NB4 (cell line): ENCODE results near the gene TNS4.

ENCODE experiments used
- DNase-seq: peaks from one replicate; pipeline ENCODE4 v3.0.0; 2010; ENCODE audit warnings: low read depth
- H3K4me3 ChIP-seq: one replicate; pipeline ENCODE4 v1.5.1; 2011; ENCODE audit warnings: mild to moderate bottlenecking, low read depth, low read length, moderate library complexity
- MYC ChIP-seq: IDR thresholded peaks from 2 replicates; pipeline ENCODE4 v1.6.1; 2011; ENCODE audit warnings: low read depth, low read length
- POLR2A ChIP-seq: IDR thresholded peaks from 2 replicates; pipeline ENCODE4 v1.6.1; 2011; ENCODE audit warnings: mild to moderate bottlenecking; ENCODE audit not compliant: insufficient read length; ENCODE audit errors: extremely low read depth
- TF ChIP-seq, protein P1 (sequence below): IDR thresholded peaks from one replicate; pipeline ENCODE4 v1.5.1; 2012; ENCODE audit warnings: low read depth, low read length
- TF ChIP-seq, protein P2 (sequence below): IDR thresholded peaks from 2 replicates; pipeline ENCODE4 v1.6.1; 2011; ENCODE audit warnings: low read depth, low read length

Gene TNS4

DNA sequence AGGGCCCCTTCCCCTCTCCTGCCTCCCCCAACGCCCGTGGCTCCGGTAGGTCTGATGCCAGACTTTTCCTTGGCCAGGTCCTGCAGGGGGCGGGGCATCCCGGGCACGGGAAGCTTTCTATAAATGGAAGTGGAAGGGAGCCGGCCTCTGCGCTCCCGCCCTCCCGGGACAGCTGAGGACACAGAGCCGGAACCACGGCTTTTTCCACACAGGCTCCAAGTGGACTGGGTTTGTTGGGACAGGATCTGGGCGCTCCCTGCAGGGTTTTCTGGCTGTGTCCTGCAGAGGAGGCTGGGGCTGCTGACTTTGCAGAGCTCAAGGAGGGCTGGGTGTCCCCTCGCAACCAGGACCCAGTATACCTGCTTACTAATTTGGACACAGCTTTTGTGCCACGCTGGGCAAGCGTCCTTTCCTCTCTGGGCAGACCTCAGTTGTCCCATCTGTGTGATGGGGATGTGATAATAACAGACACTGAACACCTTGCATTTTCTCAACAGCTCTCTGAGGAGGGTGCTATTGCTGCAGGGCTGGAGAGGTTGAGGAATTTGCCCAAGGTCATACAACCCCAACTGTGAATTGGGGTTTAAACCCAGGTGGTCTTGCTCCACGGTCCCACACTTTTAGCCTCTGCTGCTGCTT lies 1.8 kb downstream of the TNS4 start:
- H3K4me3 ChIP-seq = no peak overlapping the region

DNA sequence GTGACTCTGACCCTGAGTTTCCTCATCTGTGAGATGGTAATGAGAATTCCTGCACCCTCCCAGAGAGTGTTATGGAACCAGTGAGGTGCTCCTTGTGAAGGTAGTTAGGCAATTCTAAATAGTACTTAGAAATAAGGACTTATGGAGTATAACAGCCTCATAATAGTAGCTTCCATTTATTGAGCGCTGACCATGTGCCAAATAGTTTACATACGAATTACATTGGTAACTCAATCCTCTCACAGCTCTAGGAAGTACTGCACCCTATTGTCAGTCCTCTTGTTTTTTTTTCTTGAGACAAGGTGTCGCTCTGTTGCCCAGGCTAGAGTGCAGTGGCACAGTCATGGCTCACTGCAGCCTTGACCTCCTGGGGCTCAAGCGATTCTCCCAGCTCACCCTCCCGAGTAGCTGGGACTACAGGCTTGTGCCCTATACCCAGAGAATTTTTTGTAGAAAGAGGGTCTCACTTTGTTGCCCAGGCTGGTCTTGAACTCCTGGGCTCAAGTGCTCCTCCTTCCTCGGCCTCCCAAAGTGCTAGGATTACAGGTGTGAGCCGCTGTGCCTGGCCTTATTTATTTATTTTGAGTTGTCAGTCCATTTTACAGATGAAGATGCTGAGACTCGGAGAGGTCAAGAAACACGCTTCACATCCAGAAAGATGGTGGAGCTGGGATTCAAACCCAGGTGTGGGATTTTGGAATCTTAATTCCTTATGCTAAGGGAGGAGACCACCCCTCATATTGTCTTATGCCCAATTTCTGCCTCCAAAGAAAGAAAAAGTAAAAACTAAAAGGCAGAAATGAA lies 2.9 kb downstream of the TNS4 start:
- H3K4me3 ChIP-seq = no peak overlapping the region
- no peak for DNase-seq
- TF ChIP-seq, protein P1, sequence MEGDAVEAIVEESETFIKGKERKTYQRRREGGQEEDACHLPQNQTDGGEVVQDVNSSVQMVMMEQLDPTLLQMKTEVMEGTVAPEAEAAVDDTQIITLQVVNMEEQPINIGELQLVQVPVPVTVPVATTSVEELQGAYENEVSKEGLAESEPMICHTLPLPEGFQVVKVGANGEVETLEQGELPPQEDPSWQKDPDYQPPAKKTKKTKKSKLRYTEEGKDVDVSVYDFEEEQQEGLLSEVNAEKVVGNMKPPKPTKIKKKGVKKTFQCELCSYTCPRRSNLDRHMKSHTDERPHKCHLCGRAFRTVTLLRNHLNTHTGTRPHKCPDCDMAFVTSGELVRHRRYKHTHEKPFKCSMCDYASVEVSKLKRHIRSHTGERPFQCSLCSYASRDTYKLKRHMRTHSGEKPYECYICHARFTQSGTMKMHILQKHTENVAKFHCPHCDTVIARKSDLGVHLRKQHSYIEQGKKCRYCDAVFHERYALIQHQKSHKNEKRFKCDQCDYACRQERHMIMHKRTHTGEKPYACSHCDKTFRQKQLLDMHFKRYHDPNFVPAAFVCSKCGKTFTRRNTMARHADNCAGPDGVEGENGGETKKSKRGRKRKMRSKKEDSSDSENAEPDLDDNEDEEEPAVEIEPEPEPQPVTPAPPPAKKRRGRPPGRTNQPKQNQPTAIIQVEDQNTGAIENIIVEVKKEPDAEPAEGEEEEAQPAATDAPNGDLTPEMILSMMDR = no peak
- no peak for TF ChIP-seq POLR2A
- TF ChIP-seq, protein P2, sequence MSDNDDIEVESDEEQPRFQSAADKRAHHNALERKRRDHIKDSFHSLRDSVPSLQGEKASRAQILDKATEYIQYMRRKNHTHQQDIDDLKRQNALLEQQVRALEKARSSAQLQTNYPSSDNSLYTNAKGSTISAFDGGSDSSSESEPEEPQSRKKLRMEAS = no peak
- no peak for TF ChIP-seq MYC

More for the DNA sequence above, 1.8 kb downstream of the TNS4 start:
- no peak for DNase-seq
- TF ChIP-seq, protein P1 = no peak
- TF ChIP-seq, protein P2 = no peak
- TF ChIP-seq MYC = no peak
- TF ChIP-seq POLR2A = no peak

DNA sequence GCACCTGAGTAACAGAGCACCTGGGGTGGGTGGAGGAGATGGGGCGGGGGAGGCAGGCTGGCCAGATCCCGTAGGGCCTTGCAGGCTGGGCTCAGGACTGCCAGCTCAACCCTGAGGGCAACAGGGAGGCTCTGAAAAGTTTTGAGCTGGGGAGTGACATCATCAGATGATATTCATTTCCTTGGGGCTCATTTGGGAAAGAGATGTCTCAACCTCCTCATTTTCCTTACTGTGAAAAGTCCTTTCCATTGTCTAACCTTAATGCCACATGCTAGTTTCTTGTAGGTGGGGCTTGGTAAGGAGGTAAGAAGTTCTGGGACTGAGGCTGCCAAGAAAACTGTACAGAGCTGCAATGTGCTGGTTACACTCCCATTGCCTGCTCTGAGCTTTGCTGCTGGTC lies 3.7 kb downstream of the TNS4 start:
- no peak for DNase-seq
- no peak overlapping the region for H3K4me3 ChIP-seq
- TF ChIP-seq, protein P2 = no peak
- TF ChIP-seq MYC (no peak), POLR2A (no peak)
- TF ChIP-seq, protein P1 = no peak

GRCh38 chr17:40496634-40497420 lies 4.6 kb downstream of the TNS4 start:
- no peak overlapping the region for H3K4me3 ChIP-seq
- DNase-seq = no peak

DNA sequence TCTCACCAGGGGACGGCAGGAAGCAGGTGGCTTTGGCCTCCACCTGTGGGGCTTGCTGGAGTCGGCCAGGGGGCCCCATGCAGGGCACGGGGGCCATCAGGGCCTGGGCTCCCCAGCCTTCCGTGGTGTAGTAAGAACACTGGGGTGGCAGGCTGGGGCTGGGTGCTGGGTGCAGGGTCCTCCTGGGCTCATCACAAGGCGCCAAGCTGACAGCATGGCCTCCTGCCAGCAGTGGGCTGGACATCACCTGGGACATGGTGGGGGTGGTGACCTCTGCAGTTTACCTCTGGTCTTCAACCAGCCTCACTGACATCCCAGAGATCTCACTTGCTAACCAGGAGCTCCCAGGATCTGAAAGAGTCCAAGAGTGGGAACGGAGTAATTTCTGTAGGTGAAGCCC lies 5.3 kb downstream of the TNS4 start:
- no peak for DNase-seq
- no peak overlapping the region for H3K4me3 ChIP-seq
- TF ChIP-seq, protein P2 = no peak
- TF ChIP-seq POLR2A = no peak

More at GRCh38 chr17:40496634-40497420, 4.6 kb downstream of the TNS4 start:
- TF ChIP-seq POLR2A = no peak

- DNase-seq = no peak
- TF ChIP-seq, protein P2 = no peak
- no peak for TF ChIP-seq POLR2A
- H3K4me3 ChIP-seq = no peak overlapping the region
Observed at GRCh38 chr17:40495140-40495539, 6.3 kb downstream of the TNS4 start.

- H3K4me3 ChIP-seq = no peak overlapping the region
- TF ChIP-seq MYC = no peak
- TF ChIP-seq, protein P1 = no peak
- TF ChIP-seq, protein P2 = no peak
- no peak for TF ChIP-seq POLR2A
- DNase-seq = no peak
Observed at GRCh38 chr17:40493697-40494096, 7.7 kb downstream of the TNS4 start.
